ENCODE results near the gene SLC24A3.

- TF ChIP-seq, protein P1, sequence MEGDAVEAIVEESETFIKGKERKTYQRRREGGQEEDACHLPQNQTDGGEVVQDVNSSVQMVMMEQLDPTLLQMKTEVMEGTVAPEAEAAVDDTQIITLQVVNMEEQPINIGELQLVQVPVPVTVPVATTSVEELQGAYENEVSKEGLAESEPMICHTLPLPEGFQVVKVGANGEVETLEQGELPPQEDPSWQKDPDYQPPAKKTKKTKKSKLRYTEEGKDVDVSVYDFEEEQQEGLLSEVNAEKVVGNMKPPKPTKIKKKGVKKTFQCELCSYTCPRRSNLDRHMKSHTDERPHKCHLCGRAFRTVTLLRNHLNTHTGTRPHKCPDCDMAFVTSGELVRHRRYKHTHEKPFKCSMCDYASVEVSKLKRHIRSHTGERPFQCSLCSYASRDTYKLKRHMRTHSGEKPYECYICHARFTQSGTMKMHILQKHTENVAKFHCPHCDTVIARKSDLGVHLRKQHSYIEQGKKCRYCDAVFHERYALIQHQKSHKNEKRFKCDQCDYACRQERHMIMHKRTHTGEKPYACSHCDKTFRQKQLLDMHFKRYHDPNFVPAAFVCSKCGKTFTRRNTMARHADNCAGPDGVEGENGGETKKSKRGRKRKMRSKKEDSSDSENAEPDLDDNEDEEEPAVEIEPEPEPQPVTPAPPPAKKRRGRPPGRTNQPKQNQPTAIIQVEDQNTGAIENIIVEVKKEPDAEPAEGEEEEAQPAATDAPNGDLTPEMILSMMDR (IDR thresholded peaks at IDR 0.05), result no peak
- no peak for TF ChIP-seq EZH2 (IDR thresholded peaks at IDR 0.05)
These were observed 332.2 kb downstream of the SLC24A3 start for GRCh38 chr20:19544684-19545083.
